Upper lobe of left lung (tissue), 4 donors: ENCODE data around the gene ADAMTS16.

Source experiments
- POLR2AphosphoS5 ChIP-seq, 2 donors: sonication (generic); formaldehyde crosslinking; IDR thresholded peaks; one replicate each; pipeline ENCODE4 v1.5.1; 2017; ENCODE audit warnings: antibody characterized with exemption in 2 of 2
- TF ChIP-seq, protein P1 (sequence below), 6 experiments: fragments of 450-650 bp in 4 of 6; fragments of 200-600 bp in 2 of 6; sonication (generic) in 2 of 6; IDR thresholded peaks; one replicate each; pipeline ENCODE4 v1.5.1; 2016 to 2019; ENCODE audit warnings: antibody characterized with exemption in 6 of 6

DNA sequence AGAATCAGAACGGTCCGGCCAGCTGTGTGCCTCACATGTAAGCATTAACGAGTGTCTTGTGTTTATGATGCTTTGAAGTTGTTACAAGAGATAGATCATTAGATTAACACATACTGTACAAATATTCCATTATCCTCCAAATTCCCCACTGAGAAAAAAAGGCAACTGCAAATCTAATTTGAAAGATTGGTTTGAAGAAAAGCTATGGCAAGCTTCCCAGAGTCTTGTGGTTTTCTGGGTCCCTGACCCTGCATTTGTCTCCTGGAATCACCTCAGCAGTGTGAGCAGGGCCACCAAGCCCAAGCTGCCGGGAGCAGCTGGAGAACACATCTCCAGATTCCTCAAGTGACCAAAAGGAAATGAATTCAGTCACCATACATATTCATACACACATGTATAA, 36.9 kb upstream of the ADAMTS16 start:
- TF ChIP-seq, protein P1, sequence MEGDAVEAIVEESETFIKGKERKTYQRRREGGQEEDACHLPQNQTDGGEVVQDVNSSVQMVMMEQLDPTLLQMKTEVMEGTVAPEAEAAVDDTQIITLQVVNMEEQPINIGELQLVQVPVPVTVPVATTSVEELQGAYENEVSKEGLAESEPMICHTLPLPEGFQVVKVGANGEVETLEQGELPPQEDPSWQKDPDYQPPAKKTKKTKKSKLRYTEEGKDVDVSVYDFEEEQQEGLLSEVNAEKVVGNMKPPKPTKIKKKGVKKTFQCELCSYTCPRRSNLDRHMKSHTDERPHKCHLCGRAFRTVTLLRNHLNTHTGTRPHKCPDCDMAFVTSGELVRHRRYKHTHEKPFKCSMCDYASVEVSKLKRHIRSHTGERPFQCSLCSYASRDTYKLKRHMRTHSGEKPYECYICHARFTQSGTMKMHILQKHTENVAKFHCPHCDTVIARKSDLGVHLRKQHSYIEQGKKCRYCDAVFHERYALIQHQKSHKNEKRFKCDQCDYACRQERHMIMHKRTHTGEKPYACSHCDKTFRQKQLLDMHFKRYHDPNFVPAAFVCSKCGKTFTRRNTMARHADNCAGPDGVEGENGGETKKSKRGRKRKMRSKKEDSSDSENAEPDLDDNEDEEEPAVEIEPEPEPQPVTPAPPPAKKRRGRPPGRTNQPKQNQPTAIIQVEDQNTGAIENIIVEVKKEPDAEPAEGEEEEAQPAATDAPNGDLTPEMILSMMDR (IDR thresholded peaks at IDR 0.05): no peak
- no peak for TF ChIP-seq POLR2AphosphoS5 (IDR thresholded peaks at IDR 0.05)
